ENCODE measurements around the gene MFRP. TPM values are rescaled to one million over a fixed set of nuclear protein-coding genes. Genes with fewer than 3 reads are reported as not detected.

MFRP gene
- polyA plus RNA-seq, 2 of the 4 experiments (the other 2 are of a cell fraction) = not detected

- POLR2A ChIA-PET = interaction anchor here (0.6 kb wide), 1 partner anchor 36 kb away, joined by 3 read pairs; no protein-coding TSS in a partner anchor
- CTCF ChIA-PET = interaction anchor here (0.6 to 20.0 kb wide), 34 partner anchors 10 to 230 kb away, joined by 3 to 341 read pairs (median 5); partner anchors contain the start of genes C1QTNF5, CBL, MFRP and RNF26
- 63% methylated on average over 4 of the region's 5 CpGs for WGBS (ENCODE audit: missing lambda C conversion rate)
- Histone ChIP-seq H3K27ac (no peak overlapping the region), H3K4me3 (no peak overlapping the region), H3K4me2 (no peak overlapping the region), H3K4me1 (peaks cover 19% of the 10 kb centered on the region), H3K9me3 (no peaks in the 10 kb centered on the region)
- no peak for TF ChIP-seq REST (IDR thresholded peaks at IDR 0.05)
- TF ChIP-seq SMC3 (IDR thresholded peaks at IDR 0.05) = peak; percentile 63
- TF ChIP-seq CTCF (IDR thresholded peaks at IDR 0.05) = peak; percentile 73
- TF ChIP-seq RAD21 (conservative IDR thresholded peaks at IDR 0.05 in 1 of 2, IDR thresholded peaks at IDR 0.05 in 1 of 2) = peak; percentile 80 to 88
- TF ChIP-seq EP300 (IDR thresholded peaks at IDR 0.05) = no peak
- no peak for TF ChIP-seq USF2 (IDR thresholded peaks at IDR 0.05)
- TF ChIP-seq RNF2 (IDR thresholded peaks at IDR 0.05; ENCODE audit: borderline replicate concordance, low read depth) = no peak
- TF ChIP-seq ZC3H11A (IDR thresholded peaks at IDR 0.05) = no peak
- ATAC-seq = peak; percentile 67 to 87
- DNase-seq (ENCODE audit: low read depth in 1 of 2, low spot score in 1 of 2) = peak; percentile 52 to 72
- FAIRE-seq = no peak
Measured at GRCh38 chr11:119373921-119374631, 27.6 kb upstream of the MFRP start.

GRCh38 chr11:119373059-119373920 lies 26.8 kb upstream of the MFRP start:
- DNase-seq (ENCODE audit: low read depth in 1 of 2, low spot score in 1 of 2) = no peak

More at GRCh38 chr11:119373059-119373920, 26.8 kb upstream of the MFRP start:
- no peak overlapping the region for H3K4me2 ChIP-seq
- no peak for ATAC-seq
- no peaks in the 10 kb centered on the region for H3K9me3 ChIP-seq
- CTCF ChIA-PET = interaction anchor here (0.6 to 20.0 kb wide), 26 partner anchors 11 to 229 kb away, joined by 3 to 341 read pairs (median 6); partner anchors contain the start of genes C1QTNF5, MFRP and RNF26
- WGBS (ENCODE audit: missing lambda C conversion rate) = 64% methylated on average over 20 of the region's 23 CpGs
- FAIRE-seq = no peak
- peaks cover 27% of the 10 kb centered on the region for H3K4me1 ChIP-seq
- POLR2A ChIA-PET = interaction anchor here (0.6 kb wide), 1 partner anchor 100 kb away, joined by 3 read pairs; no protein-coding TSS in a partner anchor
- no peak overlapping the region for H3K4me3 ChIP-seq
- TF ChIP-seq POLR2A (IDR thresholded peaks at IDR 0.05; ENCODE audit: low read length) (no peak), E2F6 (IDR thresholded peaks at IDR 0.05; ENCODE audit: borderline replicate concordance, low read depth) (no peak), RCOR1 (IDR thresholded peaks at IDR 0.05; ENCODE audit: low read depth, low read length) (no peak), RFX5 (IDR thresholded peaks at IDR 0.05) (no peak), CBX2 (IDR thresholded peaks at IDR 0.05; ENCODE audit: borderline replicate concordance, low read depth) (no peak), MAZ (IDR thresholded peaks at IDR 0.05; ENCODE audit: borderline replicate concordance, low read depth, low read length) (no peak), SMC3 (IDR thresholded peaks at IDR 0.05) (no peak), EP300 (IDR thresholded peaks at IDR 0.05) (no peak), ZFP36 (IDR thresholded peaks at IDR 0.05; ENCODE audit: borderline replicate concordance, partially characterized antibody) (no peak), HOXB13 (CRISPR knock-in tag; IDR thresholded peaks at IDR 0.05; ENCODE audit: low read depth) (no peak), FOSB (CRISPR knock-in tag; IDR thresholded peaks at IDR 0.05) (no peak), NFE2L2 (conservative IDR thresholded peaks at IDR 0.05; ENCODE audit: low read length) (no peak), POLR2AphosphoS2 (conservative IDR thresholded peaks at IDR 0.05; ENCODE audit: low read length) (no peak), NR3C1 (IDR thresholded peaks at IDR 0.05) (no peak), GATA3 (IDR thresholded peaks at IDR 0.05; ENCODE audit: borderline replicate concordance) (no peak), HDAC2 (IDR thresholded peaks at IDR 0.05) (no peak), RARB (CRISPR knock-in tag; IDR thresholded peaks at IDR 0.05) (no peak), REST (IDR thresholded peaks at IDR 0.05) (no peak)
- no peak overlapping the region for H3K27ac ChIP-seq

Measured in A549 (cell line).